HG03095 (cell line): Measurements from ENCODE around the gene IL36G.

ENCODE experiments used
- ATAC-seq: cut with Tn5 transposase; IDR thresholded peaks from one replicate; pipeline ENCODE4 v1.9.1; 2021; ENCODE audit warnings: moderate library complexity; ENCODE audit not compliant: unreplicated experiment

The IL36G gene

DNA sequence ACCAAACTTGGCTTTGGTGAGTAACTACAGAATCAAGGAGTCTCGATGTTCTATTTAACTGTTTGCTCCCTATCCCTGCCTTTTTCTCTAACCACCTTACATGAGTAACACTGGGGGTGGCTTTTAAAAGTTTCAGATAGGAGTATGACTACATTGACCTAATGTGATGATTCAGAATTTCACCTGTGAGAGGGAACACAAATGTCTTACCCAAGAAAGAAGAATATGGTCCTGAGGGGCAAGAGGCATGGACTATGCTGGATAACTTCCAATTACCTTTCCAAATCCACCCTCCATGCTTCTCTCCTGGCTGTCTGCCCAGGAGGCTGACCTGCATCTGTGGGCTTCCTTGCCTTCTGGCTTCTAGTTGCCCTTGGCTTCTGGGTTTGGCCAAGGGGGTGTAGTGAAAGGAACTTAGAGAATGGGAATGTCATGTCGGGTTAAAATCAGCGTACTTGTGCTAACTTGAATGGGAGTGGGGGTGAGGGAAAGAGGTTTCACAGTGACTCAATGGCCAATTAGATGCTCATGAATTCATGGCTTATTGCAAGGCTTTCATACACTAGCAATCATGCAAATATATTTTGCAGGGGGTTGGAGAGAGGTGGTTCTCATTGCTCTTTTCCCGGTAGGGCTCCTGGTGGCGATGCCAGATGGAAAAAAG is 5.3 kb upstream of the IL36G start:
- no peak for ATAC-seq

DNA sequence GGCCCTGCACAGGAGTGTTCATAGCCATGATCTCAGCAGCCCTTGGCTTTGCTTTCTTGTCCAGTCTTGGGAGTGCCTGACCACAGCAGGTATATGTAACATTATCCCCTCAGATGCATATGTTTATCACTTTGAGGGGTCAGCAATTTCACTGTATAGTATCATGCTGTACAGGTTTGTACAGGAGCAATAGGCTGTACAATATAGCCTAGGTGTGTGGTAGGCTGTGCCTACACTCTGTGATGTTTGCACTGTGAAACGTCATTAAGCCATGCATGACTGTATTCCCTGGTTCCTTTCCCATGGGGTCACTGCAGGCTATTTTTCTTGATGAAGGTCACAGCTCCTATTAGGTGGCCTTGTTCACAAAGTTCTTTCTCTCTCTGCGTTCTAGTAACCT is 4.7 kb upstream of the IL36G start:
- no peak for ATAC-seq

DNA sequence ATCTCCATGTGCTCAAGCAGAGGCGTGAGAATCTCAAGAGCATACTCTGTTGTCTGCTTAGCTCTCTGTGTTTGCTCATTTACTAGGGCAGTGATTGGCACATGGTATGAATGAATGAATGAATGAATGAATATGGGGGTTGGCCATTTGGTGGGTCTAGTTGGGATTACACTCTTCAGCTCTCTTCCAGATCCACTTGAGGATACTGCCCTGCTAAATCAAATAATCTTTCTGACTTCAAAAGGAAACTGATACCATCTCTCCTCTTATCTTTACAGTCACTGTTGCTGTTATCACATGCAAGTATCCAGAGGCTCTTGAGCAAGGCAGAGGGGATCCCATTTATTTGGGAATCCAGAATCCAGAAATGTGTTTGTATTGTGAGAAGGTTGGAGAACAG is 1.9 kb downstream of the IL36G start:
- ATAC-seq = no peak

DNA sequence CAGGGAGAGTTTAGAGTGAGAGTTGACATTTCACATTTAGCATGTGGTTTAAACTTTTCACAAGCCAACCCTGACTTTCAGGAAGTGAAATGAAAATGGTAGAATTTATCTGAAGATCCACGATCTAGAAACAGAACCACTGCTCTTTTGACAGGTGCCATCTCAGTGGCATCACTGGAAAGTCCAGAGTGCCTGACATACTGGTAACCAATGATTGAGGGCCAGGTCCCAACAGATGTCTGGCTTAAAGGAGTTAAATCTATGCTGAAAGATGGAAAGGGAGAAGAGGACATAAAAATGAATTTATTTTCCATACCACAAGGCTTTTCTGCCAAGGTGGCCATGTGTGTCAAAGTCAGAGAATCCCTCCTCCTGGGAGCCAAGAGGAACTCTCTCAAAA is 2.7 kb downstream of the IL36G start:
- no peak for ATAC-seq

DNA sequence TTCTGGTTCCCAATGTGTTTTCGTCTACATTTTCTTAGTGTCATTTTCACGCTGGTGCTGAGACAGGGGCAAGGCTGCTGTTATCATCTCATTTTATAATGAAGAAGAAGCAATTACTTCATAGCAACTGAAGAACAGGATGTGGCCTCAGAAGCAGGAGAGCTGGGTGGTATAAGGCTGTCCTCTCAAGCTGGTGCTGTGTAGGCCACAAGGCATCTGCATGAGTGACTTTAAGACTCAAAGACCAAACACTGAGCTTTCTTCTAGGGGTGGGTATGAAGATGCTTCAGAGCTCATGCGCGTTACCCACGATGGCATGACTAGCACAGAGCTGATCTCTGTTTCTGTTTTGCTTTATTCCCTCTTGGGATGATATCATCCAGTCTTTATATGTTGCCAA is 7.3 kb downstream of the IL36G start:
- no peak for ATAC-seq

DNA sequence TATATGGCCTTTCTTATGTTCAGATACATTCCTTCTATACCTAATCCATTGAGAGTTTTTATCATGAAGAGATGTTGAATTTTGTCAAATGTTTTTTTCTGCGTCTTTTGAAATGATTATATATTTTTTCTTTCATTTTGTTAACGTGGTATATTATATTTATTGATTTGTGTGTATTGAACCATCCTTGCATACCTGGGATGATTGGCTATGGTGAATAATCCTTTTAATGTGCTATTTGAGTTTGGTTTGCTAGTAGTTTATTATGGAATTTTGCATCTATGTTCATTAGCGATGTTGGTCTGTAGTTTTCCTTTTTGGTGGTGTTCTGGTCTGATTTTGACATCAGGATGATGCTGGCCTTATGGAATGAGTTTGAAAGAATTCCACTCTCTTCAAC is 11.8 kb downstream of the IL36G start:
- no peak for ATAC-seq

DNA sequence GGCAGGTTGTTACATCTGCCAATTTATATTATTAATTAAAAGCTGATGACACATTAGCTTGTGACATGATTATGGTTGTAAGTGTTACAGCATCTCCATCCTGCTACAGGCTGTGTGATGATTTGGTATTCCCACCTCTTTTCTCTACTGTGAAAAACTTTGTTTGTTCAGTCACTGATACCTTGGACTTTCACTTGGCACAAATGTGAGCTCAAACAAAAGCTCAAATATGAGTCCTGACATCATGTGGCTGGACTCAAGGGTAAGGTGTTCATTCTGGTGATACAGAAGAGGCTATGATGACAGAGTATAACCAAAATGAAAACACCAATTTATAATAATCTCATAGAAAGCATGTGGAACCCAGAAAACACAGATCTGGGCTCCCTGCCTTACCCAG is 16.0 kb downstream of the IL36G start:
- ATAC-seq = no peak

DNA sequence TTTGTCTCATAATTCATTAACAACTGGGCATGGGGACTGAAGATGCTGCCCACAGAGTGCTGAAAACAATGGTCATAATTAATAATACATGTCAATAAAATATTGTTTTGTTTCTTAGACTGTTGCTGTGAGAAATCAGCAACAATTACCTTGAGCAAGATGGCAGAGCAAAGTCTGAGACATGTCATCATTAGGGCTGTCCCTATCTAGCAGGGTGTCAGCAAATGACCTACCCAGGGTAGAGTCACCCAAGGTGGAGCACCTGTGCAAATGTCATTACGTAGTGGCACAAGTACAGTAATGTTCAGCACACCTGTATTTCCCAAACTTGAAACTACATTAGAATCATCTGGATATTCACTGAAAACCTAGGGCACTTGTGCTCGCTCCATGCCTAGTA is 16.8 kb downstream of the IL36G start:
- ATAC-seq = no peak

DNA sequence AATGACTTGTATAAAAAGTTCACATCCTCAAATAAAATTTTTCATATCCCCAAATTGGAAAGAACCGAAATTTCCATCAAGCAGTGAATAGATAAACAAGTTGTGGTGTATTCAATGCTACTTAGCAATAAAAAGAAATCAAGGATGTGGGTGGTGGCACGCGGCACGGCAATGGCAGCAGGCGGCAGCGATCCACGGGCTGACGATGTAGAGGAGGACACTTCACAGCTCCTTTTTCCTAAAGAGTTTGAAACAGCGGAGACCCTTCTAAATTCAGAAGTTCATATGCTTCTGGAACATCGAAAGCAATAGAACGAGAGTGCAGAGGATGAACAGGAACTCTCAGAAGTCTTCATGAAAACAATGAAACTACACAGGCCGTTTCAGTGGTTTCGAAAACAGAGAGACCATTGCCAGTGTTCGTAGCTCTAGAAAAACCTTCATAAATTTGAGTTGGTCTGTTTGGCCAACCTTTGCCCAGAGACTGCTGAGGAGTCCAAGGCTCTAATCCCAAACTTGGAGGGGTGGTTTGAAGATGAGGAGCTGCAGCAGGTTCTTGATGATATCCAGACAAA is 17.6 kb downstream of the IL36G start:
- no peak for ATAC-seq

DNA sequence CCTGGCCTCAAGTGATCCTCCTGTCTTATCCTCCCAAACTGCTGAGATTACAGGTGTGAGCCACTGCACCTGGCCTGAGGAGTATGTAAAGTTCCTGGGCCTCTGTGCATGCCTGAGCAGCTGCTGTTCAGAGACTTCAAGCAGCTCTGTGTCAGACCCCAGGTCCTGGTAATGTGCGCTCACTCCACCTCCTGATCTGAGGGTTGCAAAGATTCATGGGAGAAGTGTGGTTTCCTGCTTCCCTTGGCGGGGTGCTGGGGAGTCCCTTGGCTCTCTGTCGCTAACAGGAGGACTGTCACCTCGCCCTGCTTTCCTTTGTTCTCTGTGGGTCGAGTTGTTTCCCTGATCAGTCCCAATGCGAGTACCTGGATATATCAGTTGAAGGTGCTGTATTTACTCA is 18.8 kb downstream of the IL36G start:
- ATAC-seq = no peak

DNA sequence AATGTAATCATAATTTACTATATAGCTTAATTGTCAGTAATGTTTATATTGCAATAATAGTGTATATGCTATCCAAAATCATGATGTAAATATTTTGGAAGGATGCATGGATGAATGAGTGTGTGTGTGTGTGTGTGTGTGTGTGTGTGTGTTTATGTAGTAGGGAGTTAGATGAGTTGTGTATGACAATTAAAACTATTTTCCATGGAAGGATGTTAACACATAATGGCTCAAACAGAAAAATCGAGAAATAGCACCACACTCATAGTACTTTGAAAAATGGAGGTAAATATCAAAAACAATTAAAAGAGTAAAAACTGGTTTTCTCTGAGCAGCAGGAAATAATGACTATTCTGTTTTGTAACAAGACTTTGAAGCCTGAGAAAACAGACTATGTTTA is 19.3 kb downstream of the IL36G start:
- ATAC-seq = no peak

DNA sequence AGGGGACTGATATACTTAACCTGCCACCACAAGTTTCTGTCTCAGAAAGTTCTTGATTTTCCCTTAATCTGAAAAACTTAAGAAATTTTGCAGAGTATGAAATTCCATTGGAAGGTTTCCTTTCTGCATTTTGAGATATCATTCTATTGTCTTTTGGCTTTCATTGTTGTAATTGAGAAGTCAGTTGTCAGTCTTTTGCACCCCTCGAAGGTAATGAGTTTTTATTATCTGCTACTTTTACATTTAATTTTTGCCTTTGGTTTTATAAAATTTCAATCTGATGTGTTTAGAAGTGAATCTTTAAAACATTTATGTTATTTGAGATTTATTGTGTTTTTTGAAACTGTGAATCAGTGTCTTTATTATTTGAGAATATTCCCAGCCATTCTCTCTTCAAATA is 22.6 kb downstream of the IL36G start:
- ATAC-seq = no peak

DNA sequence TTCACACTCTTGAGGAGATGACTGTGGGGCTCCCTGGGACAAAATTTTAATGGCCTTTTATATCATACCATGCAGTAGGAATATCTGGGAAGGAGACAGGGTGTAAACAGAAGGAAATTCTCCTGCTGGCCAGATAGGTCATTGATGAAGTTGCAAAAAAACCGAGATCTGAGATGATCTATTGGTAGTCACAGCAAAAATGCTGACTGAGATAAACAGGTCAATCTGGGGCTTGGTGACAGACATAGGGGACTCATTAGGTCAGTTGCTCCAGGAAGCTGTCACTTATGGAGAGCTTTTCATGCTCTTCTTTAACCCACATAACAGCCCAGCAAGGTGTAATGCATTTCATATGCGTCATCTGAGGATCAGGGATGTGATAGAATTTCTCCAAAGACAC is 24.9 kb downstream of the IL36G start:
- ATAC-seq = no peak

DNA sequence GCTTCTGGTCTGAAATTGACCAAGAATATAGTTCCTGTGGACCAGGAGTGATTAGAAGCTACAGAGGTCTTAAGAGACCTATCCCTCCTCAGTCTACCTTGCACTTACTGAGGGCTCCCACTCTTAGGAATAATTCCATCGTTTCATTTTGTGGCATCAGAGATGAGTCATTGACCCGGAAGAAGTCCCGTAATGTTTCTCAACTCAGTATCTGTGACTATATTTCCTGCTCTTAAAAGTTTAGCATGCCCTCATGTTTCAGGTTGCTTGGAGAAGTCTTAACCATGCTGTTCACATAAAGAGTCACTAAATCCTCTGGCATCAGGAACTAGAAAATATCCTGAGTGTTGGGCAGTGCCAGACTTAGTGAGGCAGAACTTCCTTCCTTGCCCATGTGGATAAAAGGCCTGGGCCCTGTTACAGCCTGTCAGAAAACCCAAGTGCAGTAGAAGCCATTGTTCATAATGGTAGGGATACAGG is 27.3 kb downstream of the IL36G start, which contains the start of gene IL36A:
Gene IL36A (plus strand): TSS at position 430 of the 480 bp plus-strand sequence. CDS start 413 bp downstream, outside the sequence.
- no peak for ATAC-seq

DNA sequence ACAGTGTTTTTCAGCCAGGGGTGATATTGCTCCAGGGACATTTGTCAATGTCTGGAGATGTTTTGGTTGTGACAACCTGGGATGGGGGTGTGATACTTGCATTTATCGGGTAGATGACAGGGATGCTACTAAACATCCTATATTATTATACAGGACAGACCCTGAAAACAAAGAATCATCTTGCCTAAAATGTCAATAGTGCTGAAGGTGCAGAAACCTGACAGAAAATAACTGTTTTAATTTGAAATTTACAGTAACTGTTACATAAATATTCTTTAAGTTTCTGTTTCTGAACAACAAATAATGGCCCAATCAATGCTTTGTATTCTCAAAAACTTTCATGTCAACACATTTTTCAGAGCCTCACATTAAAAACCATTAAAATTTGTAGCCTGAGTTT is 29.4 kb downstream of the IL36G start:
- no peak for ATAC-seq

DNA sequence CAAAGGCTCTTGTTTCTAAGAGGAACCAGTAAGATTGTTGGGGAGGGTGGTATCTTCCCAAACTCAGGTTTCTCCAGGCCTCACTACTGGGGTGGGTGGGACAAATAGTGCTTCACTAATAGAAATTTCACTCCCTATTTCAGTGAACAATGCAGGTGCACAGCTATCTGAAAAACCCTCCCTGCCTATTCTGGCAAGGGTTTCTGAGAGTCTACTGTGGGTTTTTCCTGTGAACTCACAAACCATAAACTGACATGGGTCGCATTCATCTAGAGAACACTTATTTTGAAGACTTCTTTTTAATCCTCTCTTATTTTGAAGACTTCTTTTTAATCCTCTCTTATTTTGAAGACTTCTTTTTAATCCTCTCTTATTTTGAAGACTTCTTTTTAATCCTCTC is 31.8 kb downstream of the IL36G start:
- ATAC-seq = no peak

DNA sequence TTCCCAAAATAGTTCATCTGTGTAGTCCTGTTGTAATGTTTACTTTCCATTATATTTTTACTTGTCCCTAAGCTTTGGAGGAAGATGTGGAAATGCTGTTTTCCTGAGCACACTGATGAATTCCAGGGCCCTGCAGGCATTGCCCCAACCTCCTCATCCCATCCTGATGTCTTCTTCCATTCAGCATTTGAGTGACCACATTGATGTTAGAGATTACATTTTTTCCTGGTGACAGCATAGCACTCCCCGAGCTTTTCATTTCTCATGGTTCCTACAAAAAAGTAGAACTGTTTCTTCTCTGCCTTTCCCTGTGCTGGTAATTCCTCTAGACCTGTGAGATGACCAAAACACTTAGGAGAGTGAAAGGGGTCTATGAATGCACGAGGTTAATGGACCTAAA is 32.3 kb downstream of the IL36G start:
- no peak for ATAC-seq

DNA sequence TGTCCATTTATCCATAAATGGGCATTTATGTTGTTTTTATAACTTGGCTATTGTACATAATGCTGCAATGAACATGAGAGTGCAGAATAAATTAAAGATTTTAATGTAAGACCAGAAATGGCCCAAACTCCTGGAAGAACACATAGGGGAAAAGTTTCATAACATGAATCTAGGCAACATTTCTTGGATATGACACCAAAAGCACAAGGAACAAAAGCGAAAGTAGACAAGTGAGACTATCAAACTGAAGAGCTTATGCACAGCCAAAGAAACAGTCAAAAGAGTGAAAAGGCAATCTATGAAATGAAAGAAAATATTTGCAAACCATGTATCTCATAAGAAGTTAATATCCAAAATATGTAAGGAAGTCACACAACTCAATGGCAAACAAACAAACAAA is 33.3 kb downstream of the IL36G start:
- ATAC-seq = no peak

DNA sequence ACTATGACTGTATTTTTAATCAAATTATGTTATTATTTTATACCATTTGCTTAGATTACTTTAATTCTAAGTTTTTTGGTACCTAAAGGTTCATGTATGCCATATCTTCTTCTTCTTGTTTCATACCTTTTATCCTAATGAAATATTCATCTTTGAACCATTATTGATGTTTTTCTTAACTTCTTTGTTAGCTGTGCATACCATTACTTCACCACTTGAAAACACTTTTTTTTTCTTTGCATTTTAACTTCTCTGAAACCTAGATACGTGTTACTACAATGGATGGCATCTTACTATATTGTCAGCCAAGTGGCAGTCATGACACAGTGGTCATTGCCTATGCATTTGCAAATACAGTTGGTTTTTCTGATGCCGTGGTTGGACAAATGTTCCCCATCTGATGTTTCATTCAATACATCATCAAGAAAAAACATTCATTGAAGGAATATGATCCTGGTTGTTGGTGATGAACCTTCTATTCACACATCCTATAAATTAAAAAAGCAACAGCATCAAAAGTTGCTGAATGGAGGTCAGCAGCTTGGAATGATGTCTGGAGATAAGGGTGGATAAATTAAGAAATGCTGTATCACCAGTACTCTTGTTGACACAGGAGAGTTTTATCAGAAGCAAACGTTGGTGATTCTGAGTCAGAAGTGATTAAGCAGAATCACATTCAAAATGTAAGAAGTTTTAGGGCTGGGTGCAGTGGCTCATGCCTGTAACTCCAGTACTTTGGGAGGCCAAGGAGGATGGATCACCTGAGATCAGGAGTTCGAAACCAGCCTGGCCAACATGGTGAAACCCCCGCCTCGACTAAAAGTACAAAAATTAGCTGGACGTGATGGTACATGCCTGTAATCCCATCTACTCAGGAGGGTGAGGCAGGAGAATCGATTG is 34.9 kb downstream of the IL36G start:
- no peak for ATAC-seq

DNA sequence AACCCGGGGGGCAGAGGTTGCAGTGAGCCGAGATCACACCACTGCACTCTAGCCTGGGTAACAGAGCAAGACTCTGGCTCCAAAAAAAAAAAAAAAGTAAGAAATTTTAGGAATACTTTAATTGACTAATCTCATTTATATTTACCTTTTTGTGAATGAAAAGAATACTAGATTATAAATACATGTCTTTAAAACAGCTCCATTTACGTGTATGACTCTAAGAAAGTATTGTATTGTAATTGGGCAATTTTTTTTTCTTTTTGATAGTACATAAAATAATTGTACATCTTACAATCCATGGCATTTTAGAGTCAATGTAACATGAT is 35.5 kb downstream of the IL36G start:
- ATAC-seq = no peak

DNA sequence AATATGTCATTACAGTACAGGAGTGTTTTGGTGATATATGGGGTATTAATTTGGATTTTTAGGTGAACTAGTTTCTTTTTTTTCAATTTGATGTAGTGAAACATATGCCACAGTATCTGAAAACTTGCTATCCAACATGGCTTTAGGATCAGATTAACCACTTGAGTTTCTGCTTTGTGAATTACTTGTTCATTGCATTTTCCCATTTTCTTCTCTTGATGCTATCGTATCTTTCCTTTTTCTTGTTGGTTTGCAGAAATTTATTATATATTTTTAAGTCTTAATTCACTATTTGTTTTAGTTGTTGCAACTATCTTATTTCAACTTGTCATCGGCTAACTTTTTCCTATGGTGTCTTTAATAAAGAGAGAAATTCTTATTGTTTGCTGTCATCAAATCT is 36.3 kb downstream of the IL36G start:
- ATAC-seq = no peak

DNA sequence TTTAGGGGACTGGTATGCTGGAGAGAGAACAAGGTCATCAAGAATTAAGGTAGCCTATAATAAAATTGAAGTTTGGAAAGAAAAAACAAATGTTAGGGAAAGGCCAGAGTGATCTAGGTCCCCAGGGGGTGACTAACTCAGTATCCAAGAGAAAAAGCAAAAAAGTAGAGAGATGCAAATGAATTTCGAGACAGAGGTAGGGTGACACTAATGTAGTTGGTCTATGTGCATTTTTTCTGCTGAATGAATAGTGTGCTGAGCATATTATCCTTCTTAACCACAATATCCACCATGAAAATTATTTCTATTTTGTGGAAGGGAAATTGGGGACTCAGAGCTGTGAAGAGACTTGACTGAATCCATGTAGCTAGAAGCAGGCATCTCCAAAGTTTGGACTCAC is 37.2 kb downstream of the IL36G start:
- no peak for ATAC-seq
